Chondrocyte (in vitro differentiated cells): ENCODE results near the gene DLGAP3. TPM values are rescaled to one million over a fixed set of nuclear protein-coding genes. Genes with fewer than 3 reads are reported as not detected.
A peak's percentile ranks its signal among the peaks of the same experiment; 100 is the strongest.

Experiments
- DNase-seq: peaks from one replicate; pipeline ENCODE4 v3.0.0; 2021; ENCODE audit warnings: mixed read lengths, low spot score
- H3K27ac Mint-ChIP-seq: one replicate; pipeline ENCODE4 v1.8.0; 2021; ENCODE audit warnings: mild to moderate bottlenecking, moderate library complexity, mixed read lengths; ENCODE audit not compliant: unreplicated experiment
- H3K27me3 Mint-ChIP-seq: 2 replicates; pipeline ENCODE4 v1.8.0; 2021; ENCODE audit warnings: low read depth, mixed read lengths
- H3K36me3 Mint-ChIP-seq: 2 replicates; pipeline ENCODE4 v1.8.0; 2021; ENCODE audit warnings: low read depth, mixed read lengths
- H3K4me1 Mint-ChIP-seq: 2 replicates; pipeline ENCODE4 v1.8.0; 2021; ENCODE audit warnings: low read depth, mild to moderate bottlenecking, mixed read lengths
- H3K4me3 Mint-ChIP-seq: one replicate; pipeline ENCODE4 v1.8.0; 2021; ENCODE audit warnings: mild to moderate bottlenecking, moderate library complexity, mixed read lengths; ENCODE audit not compliant: unreplicated experiment
- H3K9me3 Mint-ChIP-seq: 2 replicates; pipeline ENCODE4 v1.8.0; 2021; ENCODE audit warnings: low read depth, mixed read lengths
- long read RNA-seq: library from polyadenylated mRNA; stranded (forward); transcript quantifications from one replicate; pipeline ENCODE4 v2.0.0, GENCODE V29; 2021
- total RNA-seq: library from RNA; stranded (reverse); gene quantifications from 3 replicates; pipeline ENCODE4 v1.2.1, GENCODE V29; 2021
- TF ChIP-seq, protein P1 (sequence below): fragments of 200-600 bp; sonication (generic); IDR thresholded peaks from 2 replicates; pipeline ENCODE4 v1.5.0; 2021; ENCODE audit warnings: antibody characterized with exemption, mild to moderate bottlenecking, moderate library complexity

Gene DLGAP3, protein sequence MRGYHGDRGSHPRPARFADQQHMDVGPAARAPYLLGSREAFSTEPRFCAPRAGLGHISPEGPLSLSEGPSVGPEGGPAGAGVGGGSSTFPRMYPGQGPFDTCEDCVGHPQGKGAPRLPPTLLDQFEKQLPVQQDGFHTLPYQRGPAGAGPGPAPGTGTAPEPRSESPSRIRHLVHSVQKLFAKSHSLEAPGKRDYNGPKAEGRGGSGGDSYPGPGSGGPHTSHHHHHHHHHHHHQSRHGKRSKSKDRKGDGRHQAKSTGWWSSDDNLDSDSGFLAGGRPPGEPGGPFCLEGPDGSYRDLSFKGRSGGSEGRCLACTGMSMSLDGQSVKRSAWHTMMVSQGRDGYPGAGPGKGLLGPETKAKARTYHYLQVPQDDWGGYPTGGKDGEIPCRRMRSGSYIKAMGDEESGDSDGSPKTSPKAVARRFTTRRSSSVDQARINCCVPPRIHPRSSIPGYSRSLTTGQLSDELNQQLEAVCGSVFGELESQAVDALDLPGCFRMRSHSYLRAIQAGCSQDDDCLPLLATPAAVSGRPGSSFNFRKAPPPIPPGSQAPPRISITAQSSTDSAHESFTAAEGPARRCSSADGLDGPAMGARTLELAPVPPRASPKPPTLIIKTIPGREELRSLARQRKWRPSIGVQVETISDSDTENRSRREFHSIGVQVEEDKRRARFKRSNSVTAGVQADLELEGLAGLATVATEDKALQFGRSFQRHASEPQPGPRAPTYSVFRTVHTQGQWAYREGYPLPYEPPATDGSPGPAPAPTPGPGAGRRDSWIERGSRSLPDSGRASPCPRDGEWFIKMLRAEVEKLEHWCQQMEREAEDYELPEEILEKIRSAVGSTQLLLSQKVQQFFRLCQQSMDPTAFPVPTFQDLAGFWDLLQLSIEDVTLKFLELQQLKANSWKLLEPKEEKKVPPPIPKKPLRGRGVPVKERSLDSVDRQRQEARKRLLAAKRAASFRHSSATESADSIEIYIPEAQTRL
- 0.12 to 0.64 TPM (median 0.22 TPM) in 3 replicates for total RNA-seq
- long read RNA-seq = 0 reads

DNA sequence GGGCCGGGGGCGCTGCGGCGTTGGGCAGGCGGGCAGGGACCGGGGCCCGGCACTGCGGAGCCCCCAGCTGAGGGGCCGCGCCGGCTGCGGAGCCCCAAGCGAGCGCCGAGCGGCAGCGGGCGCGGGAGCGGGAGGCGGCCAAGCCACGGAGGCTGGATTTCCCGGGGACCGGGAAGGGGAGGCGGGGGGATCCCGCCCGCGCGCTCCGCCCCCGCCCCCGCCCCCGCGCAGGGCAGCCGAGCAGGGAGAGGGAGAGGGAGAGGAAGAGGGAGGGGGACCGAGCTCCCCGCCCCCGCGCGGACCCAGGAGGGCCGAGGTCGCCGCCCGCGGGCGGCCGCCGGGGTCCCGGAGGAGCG, at the start of gene DLGAP3:
TSS of gene DLGAP3 (minus strand) at position 154 of the 356 bp plus-strand sequence. CDS start 24,267 bp downstream, outside the sequence.
- H3K4me1 Mint-ChIP-seq = peaks cover 9% of the 10 kb centered on the region
- DNase-seq = no peak
- peaks cover under 1% of the 10 kb centered on the region for H3K9me3 Mint-ChIP-seq
- H3K36me3 Mint-ChIP-seq = peaks cover 3% of the 10 kb centered on the region
- TF ChIP-seq, protein P1, sequence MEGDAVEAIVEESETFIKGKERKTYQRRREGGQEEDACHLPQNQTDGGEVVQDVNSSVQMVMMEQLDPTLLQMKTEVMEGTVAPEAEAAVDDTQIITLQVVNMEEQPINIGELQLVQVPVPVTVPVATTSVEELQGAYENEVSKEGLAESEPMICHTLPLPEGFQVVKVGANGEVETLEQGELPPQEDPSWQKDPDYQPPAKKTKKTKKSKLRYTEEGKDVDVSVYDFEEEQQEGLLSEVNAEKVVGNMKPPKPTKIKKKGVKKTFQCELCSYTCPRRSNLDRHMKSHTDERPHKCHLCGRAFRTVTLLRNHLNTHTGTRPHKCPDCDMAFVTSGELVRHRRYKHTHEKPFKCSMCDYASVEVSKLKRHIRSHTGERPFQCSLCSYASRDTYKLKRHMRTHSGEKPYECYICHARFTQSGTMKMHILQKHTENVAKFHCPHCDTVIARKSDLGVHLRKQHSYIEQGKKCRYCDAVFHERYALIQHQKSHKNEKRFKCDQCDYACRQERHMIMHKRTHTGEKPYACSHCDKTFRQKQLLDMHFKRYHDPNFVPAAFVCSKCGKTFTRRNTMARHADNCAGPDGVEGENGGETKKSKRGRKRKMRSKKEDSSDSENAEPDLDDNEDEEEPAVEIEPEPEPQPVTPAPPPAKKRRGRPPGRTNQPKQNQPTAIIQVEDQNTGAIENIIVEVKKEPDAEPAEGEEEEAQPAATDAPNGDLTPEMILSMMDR = no peak
- peak within 1 kb of the TSS; percentile 71 for H3K4me3 Mint-ChIP-seq
- no peak within 1 kb of the TSS for H3K27ac Mint-ChIP-seq
- peaks cover 59% of the 10 kb centered on the region for H3K27me3 Mint-ChIP-seq

GRCh38 chr1:34978921-34979320, 49.5 kb upstream of the DLGAP3 start:
- DNase-seq = no peak
- Mint-ChIP-seq H3K9me3 (no peaks in the 10 kb centered on the region), H3K4me3 (no peak overlapping the region), H3K27ac (no peak overlapping the region), H3K27me3 (no peaks in the 10 kb centered on the region), H3K4me1 (peaks cover 12% of the 10 kb centered on the region), H3K36me3 (no peaks in the 10 kb centered on the region)
- TF ChIP-seq, protein P1 = no peak

DNA sequence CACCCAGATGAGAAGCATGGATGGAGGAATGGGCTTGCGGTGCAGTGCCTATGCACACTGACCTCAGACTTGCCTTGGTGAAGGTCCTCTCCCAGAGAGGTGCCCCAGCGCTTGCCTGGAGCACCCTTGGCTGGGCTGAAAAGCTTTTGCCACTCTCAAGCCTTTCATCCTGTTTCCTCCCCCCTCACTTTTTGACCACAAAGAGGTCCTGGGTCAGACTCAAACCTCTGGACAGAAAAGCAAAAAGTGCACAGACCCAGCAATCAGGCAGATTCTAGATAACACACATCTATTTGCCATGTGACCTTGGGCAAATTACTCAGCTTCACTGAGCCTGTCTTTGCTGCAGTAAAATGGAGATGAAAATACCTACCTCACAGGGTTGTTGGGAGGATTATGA, 48.4 kb upstream of the DLGAP3 start:
- H3K27ac Mint-ChIP-seq = no peak overlapping the region
- H3K4me3 Mint-ChIP-seq = no peak overlapping the region
- no peaks in the 10 kb centered on the region for H3K36me3 Mint-ChIP-seq
- peaks cover 5% of the 10 kb centered on the region for H3K4me1 Mint-ChIP-seq
- no peak for DNase-seq
- TF ChIP-seq, protein P1 = no peak
- no peaks in the 10 kb centered on the region for H3K9me3 Mint-ChIP-seq
- H3K27me3 Mint-ChIP-seq = no peaks in the 10 kb centered on the region

GRCh38 chr1:34977210-34977471, 47.7 kb upstream of the DLGAP3 start:
- Mint-ChIP-seq H3K4me1 (peaks cover 4% of the 10 kb centered on the region), H3K4me3 (no peak overlapping the region), H3K27me3 (peaks cover 1% of the 10 kb centered on the region), H3K27ac (no peak overlapping the region), H3K9me3 (no peaks in the 10 kb centered on the region), H3K36me3 (no peaks in the 10 kb centered on the region)
- TF ChIP-seq, protein P1 = no peak
- no peak for DNase-seq
